GM12878 (cell line): ENCODE data around the gene CTNS. TPM values are rescaled to one million over a fixed set of nuclear protein-coding genes. Genes with fewer than 3 reads are reported as not detected.

ENCODE experiments used
- BRCA1 ChIP-seq: IDR thresholded peaks from 2 replicates; pipeline ENCODE4 v1.6.1; 2011; ENCODE audit warnings: low read depth, low read length, improper control_type of control experiment
- CHD1 ChIP-seq: IDR thresholded peaks from 2 replicates; pipeline ENCODE4 v1.6.1; 2012; ENCODE audit warnings: low read depth, low read length, improper control_type of control experiment
- CREM ChIP-seq: IDR thresholded peaks from 2 replicates; pipeline ENCODE4 v1.6.1; 2014; ENCODE audit warnings: antibody characterized with exemption, low read depth
- FOXM1 ChIP-seq: IDR thresholded peaks from 2 replicates; pipeline ENCODE4 v1.6.1; 2012; ENCODE audit warnings: low read depth, mild to moderate bottlenecking, inconsistent platforms, low read length, moderate library complexity
- GABPA ChIP-seq: IDR thresholded peaks from 2 replicates; pipeline ENCODE4 v1.6.1; 2014; ENCODE audit warnings: antibody characterized with exemption, low read depth, mild to moderate bottlenecking, inconsistent platforms
- HDAC6 ChIP-seq: fragments of 200-600 bp; sonication (generic); IDR thresholded peaks from one replicate; pipeline ENCODE4 v1.8.0; 2017; ENCODE audit warnings: antibody characterized with exemption; ENCODE audit not compliant: unreplicated experiment
- JUND ChIP-seq: IDR thresholded peaks from 2 replicates; pipeline ENCODE4 v1.6.1; 2012; ENCODE audit warnings: low read depth, mild to moderate bottlenecking, low read length, improper control_type of control experiment, moderate library complexity
- MXI1 ChIP-seq: fragments of 150-350 bp; IDR thresholded peaks from 2 replicates; pipeline ENCODE4 v1.6.1; 2011; ENCODE audit warnings: low read depth, mild to moderate bottlenecking, inconsistent platforms, low read length, improper control_type of control experiment
- NFXL1 ChIP-seq: fragments of 450-650 bp; IDR thresholded peaks from 2 replicates; pipeline ENCODE4 v1.6.1; 2017; ENCODE audit warnings: antibody characterized with exemption, mild to moderate bottlenecking, borderline replicate concordance
- NR2C1 ChIP-seq: fragments of 450-650 bp; IDR thresholded peaks from 2 replicates; pipeline ENCODE4 v1.6.1; 2017; ENCODE audit warnings: antibody characterized with exemption, mild to moderate bottlenecking, moderate library complexity
- PAX5 ChIP-seq: IDR thresholded peaks from 2 replicates; pipeline ENCODE4 v1.6.1; 2011; ENCODE audit warnings: low read depth, low read length, borderline replicate concordance
- PAX8 ChIP-seq: fragments of 450-650 bp; IDR thresholded peaks from 2 replicates; pipeline ENCODE4 v1.6.1; 2017; ENCODE audit warnings: mild to moderate bottlenecking, moderate library complexity
- RAD21 ChIP-seq: IDR thresholded peaks from 2 replicates; pipeline ENCODE4 v1.6.1; 2011; ENCODE audit warnings: mild to moderate bottlenecking, low read depth, low read length, moderate library complexity; ENCODE audit not compliant: insufficient read depth
- RFX5 ChIP-seq: IDR thresholded peaks from 2 replicates; pipeline ENCODE4 v1.6.1; 2011; ENCODE audit warnings: low read depth, low read length, improper control_type of control experiment
- SMAD1 ChIP-seq: fragments of 450-650 bp; IDR thresholded peaks from 2 replicates; pipeline ENCODE4 v1.6.1; 2018; ENCODE audit warnings: mild to moderate bottlenecking, low read depth; ENCODE audit not compliant: partially characterized antibody
- SMARCA5 ChIP-seq: fragments of 450-650 bp; IDR thresholded peaks from 2 replicates; pipeline ENCODE4 v1.6.1; 2017; ENCODE audit warnings: mild to moderate bottlenecking
- YY1 ChIP-seq: IDR thresholded peaks from 2 replicates; pipeline ENCODE4 v1.6.1; 2011; ENCODE audit warnings: low read depth, mild to moderate bottlenecking, low read length
- ZZZ3 ChIP-seq: IDR thresholded peaks from 2 replicates; pipeline ENCODE4 v1.6.1; 2011; ENCODE audit warnings: low read depth; ENCODE audit not compliant: control insufficient read depth, insufficient read length
- polyA plus RNA-seq, 11 experiments: library from polyadenylated mRNA; depleted of rRNA in 4 of 11; unstranded in 6 of 11; stranded (reverse) in 5 of 11; fragments of >200 nt; fragmentation: Nextera tagmentation in 4 of 11; fragmentation: Illumina TruSeq in 1 of 11; extraction: Ambion mirVana in 4 of 11; extraction: Trizol in 1 of 11; gene quantifications; 1 replicate in 1 of 11; 2 replicates in 10 of 11; pipeline versions ENCODE4 v1.2.1 to v1.2.3, GENCODE V29; 2011 to 2016; ENCODE audit warnings: inconsistent platforms in 2 of 11, missing spikeins in 2 of 11, low read depth in 1 of 11
- total RNA-seq, 4 experiments: library from RNA; depleted of rRNA in 3 of 4; stranded (reverse); fragments of >200 nt in 3 of 4; fragmentation: Illumina TruSeq in 1 of 4; extraction: Trizol in 1 of 4; gene quantifications; 2 replicates each; pipeline versions ENCODE4 v1.2.1 to v1.2.3, GENCODE V29; 2013 to 2021
- TF ChIP-seq, protein P1 (sequence below): IDR thresholded peaks from 2 replicates; pipeline ENCODE4 v1.6.1; 2012; ENCODE audit warnings: low read length, inconsistent platforms
- TF ChIP-seq, protein P2 (sequence below): IDR thresholded peaks from 2 replicates; pipeline ENCODE4 v1.6.1; 2012; ENCODE audit warnings: mild to moderate bottlenecking, low read depth, low read length
- TF ChIP-seq, protein P3 (sequence below): fragments of 450-650 bp; IDR thresholded peaks from 2 replicates; pipeline ENCODE4 v1.6.1; 2017; ENCODE audit warnings: low read depth, mild to moderate bottlenecking, moderate library complexity
- TF ChIP-seq, protein P4 (sequence below): fragments of 450-650 bp; formaldehyde crosslinking; IDR thresholded peaks from 2 replicates; pipeline ENCODE4 v1.5.0; 2022; ENCODE audit warnings: mild to moderate bottlenecking, missing genetic modification characterization

The CTNS gene
- total and polyA plus RNA-seq, 10 of the 15 experiments (the other 5 are each of a cell fraction or from before 2014, with no cell fraction given): 0.92 to 10.7 (median 6.4) TPM

DNA sequence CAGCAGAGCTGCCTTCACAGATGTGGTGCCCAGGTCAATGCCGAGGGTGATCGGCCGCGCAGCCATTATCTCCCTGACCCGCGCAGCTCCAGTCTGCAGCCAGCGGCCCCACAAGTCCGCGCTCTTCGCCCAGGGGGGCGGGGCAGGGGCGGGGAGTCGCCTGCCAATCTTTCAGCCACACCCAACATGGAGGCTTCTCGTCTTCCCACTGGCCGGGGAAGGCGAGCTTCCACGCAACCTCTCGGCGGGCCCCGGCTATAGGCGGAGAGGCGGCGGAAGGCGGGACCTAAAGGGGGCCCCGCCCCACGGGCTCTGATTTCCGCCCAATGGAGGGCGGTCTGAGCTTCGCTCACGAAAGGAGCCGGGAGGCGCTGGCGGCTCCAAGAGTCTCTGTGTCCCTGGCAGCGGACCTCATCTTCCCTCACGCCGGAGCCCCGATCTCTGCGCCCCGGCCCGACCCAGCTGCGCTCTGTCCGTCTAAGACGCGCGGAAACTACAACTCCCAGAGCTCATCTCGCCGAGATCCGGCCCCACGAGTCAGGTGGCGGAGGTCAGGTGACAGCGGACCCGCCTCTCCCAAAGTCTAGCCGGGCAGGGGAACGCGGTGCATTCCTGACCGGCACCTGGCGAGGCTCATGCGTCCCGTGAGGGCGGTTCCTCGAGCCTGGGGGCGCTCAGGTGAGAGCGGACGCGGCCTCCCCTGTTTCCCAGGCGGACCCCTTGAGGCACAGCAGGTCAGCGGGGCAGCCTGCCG lies at the start of gene CTNS, which contains the start of gene SHPK (continued):
- TF ChIP-seq, protein P1, sequence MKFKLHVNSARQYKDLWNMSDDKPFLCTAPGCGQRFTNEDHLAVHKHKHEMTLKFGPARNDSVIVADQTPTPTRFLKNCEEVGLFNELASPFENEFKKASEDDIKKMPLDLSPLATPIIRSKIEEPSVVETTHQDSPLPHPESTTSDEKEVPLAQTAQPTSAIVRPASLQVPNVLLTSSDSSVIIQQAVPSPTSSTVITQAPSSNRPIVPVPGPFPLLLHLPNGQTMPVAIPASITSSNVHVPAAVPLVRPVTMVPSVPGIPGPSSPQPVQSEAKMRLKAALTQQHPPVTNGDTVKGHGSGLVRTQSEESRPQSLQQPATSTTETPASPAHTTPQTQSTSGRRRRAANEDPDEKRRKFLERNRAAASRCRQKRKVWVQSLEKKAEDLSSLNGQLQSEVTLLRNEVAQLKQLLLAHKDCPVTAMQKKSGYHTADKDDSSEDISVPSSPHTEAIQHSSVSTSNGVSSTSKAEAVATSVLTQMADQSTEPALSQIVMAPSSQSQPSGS: no peak
- TF ChIP-seq, protein P2, sequence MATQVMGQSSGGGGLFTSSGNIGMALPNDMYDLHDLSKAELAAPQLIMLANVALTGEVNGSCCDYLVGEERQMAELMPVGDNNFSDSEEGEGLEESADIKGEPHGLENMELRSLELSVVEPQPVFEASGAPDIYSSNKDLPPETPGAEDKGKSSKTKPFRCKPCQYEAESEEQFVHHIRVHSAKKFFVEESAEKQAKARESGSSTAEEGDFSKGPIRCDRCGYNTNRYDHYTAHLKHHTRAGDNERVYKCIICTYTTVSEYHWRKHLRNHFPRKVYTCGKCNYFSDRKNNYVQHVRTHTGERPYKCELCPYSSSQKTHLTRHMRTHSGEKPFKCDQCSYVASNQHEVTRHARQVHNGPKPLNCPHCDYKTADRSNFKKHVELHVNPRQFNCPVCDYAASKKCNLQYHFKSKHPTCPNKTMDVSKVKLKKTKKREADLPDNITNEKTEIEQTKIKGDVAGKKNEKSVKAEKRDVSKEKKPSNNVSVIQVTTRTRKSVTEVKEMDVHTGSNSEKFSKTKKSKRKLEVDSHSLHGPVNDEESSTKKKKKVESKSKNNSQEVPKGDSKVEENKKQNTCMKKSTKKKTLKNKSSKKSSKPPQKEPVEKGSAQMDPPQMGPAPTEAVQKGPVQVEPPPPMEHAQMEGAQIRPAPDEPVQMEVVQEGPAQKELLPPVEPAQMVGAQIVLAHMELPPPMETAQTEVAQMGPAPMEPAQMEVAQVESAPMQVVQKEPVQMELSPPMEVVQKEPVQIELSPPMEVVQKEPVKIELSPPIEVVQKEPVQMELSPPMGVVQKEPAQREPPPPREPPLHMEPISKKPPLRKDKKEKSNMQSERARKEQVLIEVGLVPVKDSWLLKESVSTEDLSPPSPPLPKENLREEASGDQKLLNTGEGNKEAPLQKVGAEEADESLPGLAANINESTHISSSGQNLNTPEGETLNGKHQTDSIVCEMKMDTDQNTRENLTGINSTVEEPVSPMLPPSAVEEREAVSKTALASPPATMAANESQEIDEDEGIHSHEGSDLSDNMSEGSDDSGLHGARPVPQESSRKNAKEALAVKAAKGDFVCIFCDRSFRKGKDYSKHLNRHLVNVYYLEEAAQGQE: no peak
- no peak for TF ChIP-seq ZZZ3
- TF ChIP-seq CHD1: no peak
- no peak for TF ChIP-seq RAD21
- TF ChIP-seq, protein P3, sequence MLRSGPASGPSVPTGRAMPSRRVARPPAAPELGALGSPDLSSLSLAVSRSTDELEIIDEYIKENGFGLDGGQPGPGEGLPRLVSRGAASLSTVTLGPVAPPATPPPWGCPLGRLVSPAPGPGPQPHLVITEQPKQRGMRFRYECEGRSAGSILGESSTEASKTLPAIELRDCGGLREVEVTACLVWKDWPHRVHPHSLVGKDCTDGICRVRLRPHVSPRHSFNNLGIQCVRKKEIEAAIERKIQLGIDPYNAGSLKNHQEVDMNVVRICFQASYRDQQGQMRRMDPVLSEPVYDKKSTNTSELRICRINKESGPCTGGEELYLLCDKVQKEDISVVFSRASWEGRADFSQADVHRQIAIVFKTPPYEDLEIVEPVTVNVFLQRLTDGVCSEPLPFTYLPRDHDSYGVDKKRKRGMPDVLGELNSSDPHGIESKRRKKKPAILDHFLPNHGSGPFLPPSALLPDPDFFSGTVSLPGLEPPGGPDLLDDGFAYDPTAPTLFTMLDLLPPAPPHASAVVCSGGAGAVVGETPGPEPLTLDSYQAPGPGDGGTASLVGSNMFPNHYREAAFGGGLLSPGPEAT: peak; percentile 42; the same call in 1 of the 2 replicates
- no peak for TF ChIP-seq JUND
- TF ChIP-seq SMARCA5: no peak
- TF ChIP-seq YY1: peak; percentile 89
- TF ChIP-seq PAX5: no peak
- TF ChIP-seq CREM: peak; percentile 84
- TF ChIP-seq SMAD1: no peak
- no peak for TF ChIP-seq HDAC6
- no peak for TF ChIP-seq BRCA1
- TF ChIP-seq PAX8: no peak
- TF ChIP-seq RFX5: no peak
- TF ChIP-seq, protein P4, sequence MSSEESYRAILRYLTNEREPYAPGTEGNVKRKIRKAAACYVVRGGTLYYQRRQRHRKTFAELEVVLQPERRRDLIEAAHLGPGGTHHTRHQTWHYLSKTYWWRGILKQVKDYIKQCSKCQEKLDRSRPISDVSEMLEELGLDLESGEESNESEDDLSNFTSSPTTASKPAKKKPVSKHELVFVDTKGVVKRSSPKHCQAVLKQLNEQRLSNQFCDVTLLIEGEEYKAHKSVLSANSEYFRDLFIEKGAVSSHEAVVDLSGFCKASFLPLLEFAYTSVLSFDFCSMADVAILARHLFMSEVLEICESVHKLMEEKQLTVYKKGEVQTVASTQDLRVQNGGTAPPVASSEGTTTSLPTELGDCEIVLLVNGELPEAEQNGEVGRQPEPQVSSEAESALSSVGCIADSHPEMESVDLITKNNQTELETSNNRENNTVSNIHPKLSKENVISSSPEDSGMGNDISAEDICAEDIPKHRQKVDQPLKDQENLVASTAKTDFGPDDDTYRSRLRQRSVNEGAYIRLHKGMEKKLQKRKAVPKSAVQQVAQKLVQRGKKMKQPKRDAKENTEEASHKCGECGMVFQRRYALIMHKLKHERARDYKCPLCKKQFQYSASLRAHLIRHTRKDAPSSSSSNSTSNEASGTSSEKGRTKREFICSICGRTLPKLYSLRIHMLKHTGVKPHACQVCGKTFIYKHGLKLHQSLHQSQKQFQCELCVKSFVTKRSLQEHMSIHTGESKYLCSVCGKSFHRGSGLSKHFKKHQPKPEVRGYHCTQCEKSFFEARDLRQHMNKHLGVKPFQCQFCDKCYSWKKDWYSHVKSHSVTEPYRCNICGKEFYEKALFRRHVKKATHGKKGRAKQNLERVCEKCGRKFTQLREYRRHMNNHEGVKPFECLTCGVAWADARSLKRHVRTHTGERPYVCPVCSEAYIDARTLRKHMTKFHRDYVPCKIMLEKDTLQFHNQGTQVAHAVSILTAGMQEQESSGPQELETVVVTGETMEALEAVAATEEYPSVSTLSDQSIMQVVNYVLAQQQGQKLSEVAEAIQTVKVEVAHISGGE (CRISPR knock-in tag): no peak
- peak; percentile 90 for TF ChIP-seq GABPA
- TF ChIP-seq MXI1: peak; percentile 85
- peak; percentile 64; the same call in 1 of the 2 replicates for TF ChIP-seq NR2C1
- TF ChIP-seq NFXL1: no peak
- TF ChIP-seq FOXM1: no peak
